Naive thymus-derived CD4-positive, alpha-beta T cell (primary cell): Measurements from ENCODE around the gene TIAM1. TPM values are rescaled to one million over a fixed set of nuclear protein-coding genes. Genes with fewer than 3 reads are reported as not detected.

ENCODE experiments used
- ATAC-seq: fragments of 150-1000 bp; cut with Tn5 transposase; 2 replicates; pipeline ENCODE4 v1.10.0; 2021; ENCODE audit warnings: mild to moderate bottlenecking, moderate library complexity
- CTCF ChIA-PET: fragments of 350-600 bp; sonication (Branson Sonifier 250); formaldehyde crosslinking; loops from one replicate; lab custom pipeline; 2021; ENCODE audit warnings: antibody characterized with exemption; lab: Charles Lee
- POLR2A ChIA-PET: fragments of 350-600 bp; sonication (Branson Sonifier 250); formaldehyde crosslinking; loops from one replicate; lab custom pipeline; 2021; ENCODE audit warnings: antibody characterized with exemption, inconsistent platforms; lab: Charles Lee
- DNase-seq, 9 donors: peaks; one replicate each; pipeline versions ENCODE4 v3.0.0 to v3.0.0-alpha.2; 2020 to 2022; ENCODE audit warnings: mixed read lengths in 1 of 9
- H3K27ac ChIP-seq: one replicate; pipeline ENCODE4 v1.7.0; 2013; ENCODE audit warnings: mild to moderate bottlenecking, low read depth, low read length, moderate library complexity
- H3K27me3 ChIP-seq, 2 donors: one replicate each; pipeline ENCODE4 v1.7.0; 2013; ENCODE audit warnings: low read length in 2 of 2, mild to moderate bottlenecking in 2 of 2, moderate library complexity in 2 of 2; ENCODE audit not compliant: control insufficient read depth in 2 of 2, insufficient read depth in 2 of 2
- H3K36me3 ChIP-seq, 3 experiments: 1 replicate in 2 of 3; 2 replicates in 1 of 3; pipeline ENCODE4 v1.7.0; 2013; ENCODE audit warnings: low read length in 3 of 3, mild to moderate bottlenecking in 3 of 3, moderate library complexity in 1 of 3; ENCODE audit not compliant: insufficient read depth in 3 of 3, control insufficient read depth in 2 of 3
- H3K4me1 ChIP-seq, 2 donors: one replicate each; pipeline ENCODE4 v1.7.0; 2013; ENCODE audit warnings: low read length in 2 of 2, mild to moderate bottlenecking in 2 of 2, moderate library complexity in 1 of 2; ENCODE audit not compliant: control insufficient read depth in 2 of 2, insufficient read depth in 2 of 2
- H3K4me3 ChIP-seq: 2 replicates; pipeline ENCODE4 v1.7.0; 2013; ENCODE audit warnings: mild to moderate bottlenecking, low read length
- H3K9me3 ChIP-seq, 3 experiments: 1 replicate in 2 of 3; 2 replicates in 1 of 3; pipeline ENCODE4 v1.7.0; 2013; ENCODE audit warnings: low read length in 3 of 3; ENCODE audit not compliant: control insufficient read depth in 2 of 3
- H3K27ac Mint-ChIP-seq, 9 donors: one replicate each; pipeline ENCODE4 v1.8.0; 2020 to 2022; ENCODE audit warnings: mixed read lengths in 9 of 9, mild to moderate bottlenecking in 8 of 9, moderate library complexity in 5 of 9, inconsistent platforms in 2 of 9
- H3K27me3 Mint-ChIP-seq, 5 donors: one replicate each; pipeline ENCODE4 v1.8.0; 2021 to 2022; ENCODE audit warnings: mixed read lengths in 5 of 5, mild to moderate bottlenecking in 1 of 5
- H3K36me3 Mint-ChIP-seq, 5 donors: one replicate each; pipeline ENCODE4 v1.8.0; 2020 to 2022; ENCODE audit warnings: mixed read lengths in 5 of 5, mild to moderate bottlenecking in 3 of 5, inconsistent platforms in 1 of 5
- H3K4me1 Mint-ChIP-seq, 7 donors: one replicate each; pipeline ENCODE4 v1.8.0; 2020 to 2022; ENCODE audit warnings: mixed read lengths in 7 of 7, mild to moderate bottlenecking in 3 of 7, inconsistent platforms in 1 of 7
- H3K4me3 Mint-ChIP-seq, 10 donors: one replicate each; pipeline ENCODE4 v1.8.0; 2020 to 2022; ENCODE audit warnings: mild to moderate bottlenecking in 10 of 10, mixed read lengths in 10 of 10, moderate library complexity in 6 of 10, inconsistent platforms in 2 of 10
- H3K9me3 Mint-ChIP-seq, 11 donors: one replicate each; pipeline ENCODE4 v1.8.0; 2020 to 2022; ENCODE audit warnings: mixed read lengths in 11 of 11, mild to moderate bottlenecking in 4 of 11, inconsistent platforms in 1 of 11, moderate library complexity in 1 of 11
- intact Hi-C, 2 donors: fragments of 100-400 bp; cut with micrococcal nuclease; formaldehyde crosslinking; loops; one replicate each; pipeline ENCODE4 v1.15.1; 2023
- polyA plus RNA-seq, 2 donors: library from polyadenylated mRNA; unstranded; fragments of 300-500 nt; fragmentation: Illumina TruSeq; gene quantifications; one replicate each; pipeline ENCODE4 v1.2.3, GENCODE V29; 2021
- total RNA-seq, 6 experiments: library from RNA in 5 of 6; stranded (reverse) in 5 of 6; gene quantifications; 1 replicate in 5 of 6; 2 replicates in 1 of 6; pipeline ENCODE4 v1.2.3 and lab custom pipeline; 2021 to 2026

TIAM1 gene
- total and polyA plus RNA-seq, 7 experiments from 2014 or later: 24.8 to 103 (median 73.9) TPM

- intact Hi-C loops: no loop called here
- POLR2A ChIA-PET: no interaction called here
- Histone ChIP-seq H3K4me3 (no peak overlapping the region), H3K36me3 (no peaks in the 10 kb centered on the region), H3K27ac (no peak overlapping the region), H3K4me1 (no peaks in the 10 kb centered on the region), H3K9me3 (no peaks in the 10 kb centered on the region), H3K27me3 (no peaks in the 10 kb centered on the region)
- no peak overlapping the region for H3K4me3 Mint-ChIP-seq
- no peak for ATAC-seq
- peaks cover 0 to 3% (median 0%) of the 10 kb centered on the region in 7 donors for H3K4me1 Mint-ChIP-seq
- H3K9me3 Mint-ChIP-seq: no peaks in the 10 kb centered on the region
- no peak for DNase-seq
- CTCF ChIA-PET: no interaction called here
- peaks cover 0 to 15% (median 0%) of the 10 kb centered on the region in 5 donors for H3K36me3 Mint-ChIP-seq
- H3K27me3 Mint-ChIP-seq: no peaks in the 10 kb centered on the region
- no peak overlapping the region for H3K27ac Mint-ChIP-seq
Observed at GRCh38 chr21:31255036-31255435, 89.0 kb downstream of the TIAM1 start.

GRCh38 chr21:31254131-31254530, 89.9 kb downstream of the TIAM1 start:
- POLR2A ChIA-PET: no interaction called here
- H3K36me3 Mint-ChIP-seq: peaks cover 0 to 19% (median 0%) of the 10 kb centered on the region in 5 donors
- Histone ChIP-seq H3K4me1 (no peaks in the 10 kb centered on the region), H3K27me3 (no peaks in the 10 kb centered on the region), H3K36me3 (no peaks in the 10 kb centered on the region), H3K4me3 (no peak overlapping the region), H3K9me3 (no peaks in the 10 kb centered on the region), H3K27ac (no peak overlapping the region)
- H3K4me3 Mint-ChIP-seq: no peak overlapping the region
- peaks cover 0 to 5% (median 0%) of the 10 kb centered on the region in 7 donors for H3K4me1 Mint-ChIP-seq
- ATAC-seq: no peak
- no peak overlapping the region for H3K27ac Mint-ChIP-seq
- intact Hi-C loops: no loop called here
- CTCF ChIA-PET: no interaction called here
- H3K9me3 Mint-ChIP-seq: no peaks in the 10 kb centered on the region
- no peaks in the 10 kb centered on the region for H3K27me3 Mint-ChIP-seq
- DNase-seq: no peak

GRCh38 chr21:31253684-31254083, 90.4 kb downstream of the TIAM1 start:
- DNase-seq (no peak), ATAC-seq (no peak)
- Mint-ChIP-seq H3K27ac (no peak overlapping the region), H3K36me3 (peaks cover 0 to 22% (median 0%) of the 10 kb centered on the region in 5 donors), H3K9me3 (no peaks in the 10 kb centered on the region), H3K4me1 (peaks cover 0 to 5% (median 0%) of the 10 kb centered on the region in 7 donors), H3K4me3 (no peak overlapping the region), H3K27me3 (no peaks in the 10 kb centered on the region)
- no peaks in the 10 kb centered on the region for H3K4me1 ChIP-seq
- intact Hi-C loops: no loop called here
- H3K9me3 ChIP-seq: no peaks in the 10 kb centered on the region
- H3K4me3 ChIP-seq: no peak overlapping the region
- ChIA-PET CTCF (no interaction called here), POLR2A (no interaction called here)
- no peak overlapping the region for H3K27ac ChIP-seq
- no peaks in the 10 kb centered on the region for H3K36me3 ChIP-seq
- no peaks in the 10 kb centered on the region for H3K27me3 ChIP-seq

GRCh38 chr21:31252611-31253010, 91.5 kb downstream of the TIAM1 start:
- Mint-ChIP-seq H3K4me1 (peaks cover 0 to 5% (median 0%) of the 10 kb centered on the region in 7 donors), H3K4me3 (no peak overlapping the region), H3K9me3 (no peaks in the 10 kb centered on the region), H3K27me3 (no peaks in the 10 kb centered on the region), H3K27ac (no peak overlapping the region), H3K36me3 (peaks cover 0 to 21% (median 0%) of the 10 kb centered on the region in 5 donors)
- no peak overlapping the region for H3K4me3 ChIP-seq
- intact Hi-C loops: no loop called here
- ATAC-seq (no peak), DNase-seq (no peak)
- H3K4me1 ChIP-seq: no peaks in the 10 kb centered on the region
- ChIA-PET POLR2A (no interaction called here), CTCF (interaction anchor here (0.6 kb wide), 1 partner anchor 327 kb away, joined by 3 read pairs; no protein-coding TSS in a partner anchor)
- no peaks in the 10 kb centered on the region for H3K36me3 ChIP-seq
- no peak overlapping the region for H3K27ac ChIP-seq
- H3K27me3 ChIP-seq: no peaks in the 10 kb centered on the region
- H3K9me3 ChIP-seq: no peaks in the 10 kb centered on the region

GRCh38 chr21:31252091-31252490, 92.0 kb downstream of the TIAM1 start:
- ChIA-PET POLR2A (no interaction called here), CTCF (interaction anchor here (0.6 kb wide), 1 partner anchor 328 kb away, joined by 3 read pairs; no protein-coding TSS in a partner anchor)
- H3K27me3 ChIP-seq: no peaks in the 10 kb centered on the region
- no peak overlapping the region for H3K27ac ChIP-seq
- Mint-ChIP-seq H3K27me3 (no peaks in the 10 kb centered on the region), H3K27ac (no peak overlapping the region), H3K36me3 (peaks cover 0 to 22% (median 0%) of the 10 kb centered on the region in 5 donors), H3K4me1 (peaks cover 0 to 5% (median 0%) of the 10 kb centered on the region in 7 donors), H3K9me3 (no peaks in the 10 kb centered on the region), H3K4me3 (no peak overlapping the region)
- ATAC-seq (no peak), DNase-seq (no peak)
- intact Hi-C loops: no loop called here
- no peaks in the 10 kb centered on the region for H3K4me1 ChIP-seq
- no peaks in the 10 kb centered on the region for H3K9me3 ChIP-seq
- no peaks in the 10 kb centered on the region for H3K36me3 ChIP-seq
- H3K4me3 ChIP-seq: no peak overlapping the region

- CTCF ChIA-PET: no interaction called here
- no peak for ATAC-seq
Observed at GRCh38 chr21:31251686-31252085, 92.4 kb downstream of the TIAM1 start.

GRCh38 chr21:31248598-31248997, 95.5 kb downstream of the TIAM1 start:
- ATAC-seq (no peak), DNase-seq (no peak)
- Histone ChIP-seq H3K4me1 (no peaks in the 10 kb centered on the region), H3K4me3 (no peak overlapping the region), H3K36me3 (no peaks in the 10 kb centered on the region), H3K9me3 (no peaks in the 10 kb centered on the region), H3K27ac (no peak overlapping the region), H3K27me3 (no peaks in the 10 kb centered on the region)
- peaks cover 0 to 6% (median 0%) of the 10 kb centered on the region in 7 donors for H3K4me1 Mint-ChIP-seq
- ChIA-PET POLR2A (no interaction called here), CTCF (no interaction called here)
- H3K27me3 Mint-ChIP-seq: no peaks in the 10 kb centered on the region
- intact Hi-C loops: no loop called here
- H3K4me3 Mint-ChIP-seq: no peak overlapping the region
- H3K27ac Mint-ChIP-seq: no peak overlapping the region
- H3K36me3 Mint-ChIP-seq: peaks cover 0 to 46% (median 12%) of the 10 kb centered on the region in 5 donors
- H3K9me3 Mint-ChIP-seq: peaks cover 0 to 11% (median 8%) of the 10 kb centered on the region in 11 donors

More at GRCh38 chr21:31251686-31252085, 92.4 kb downstream of the TIAM1 start:
- intact Hi-C loops: no loop called here
- Mint-ChIP-seq H3K4me1 (peaks cover 0 to 5% (median 0%) of the 10 kb centered on the region in 7 donors), H3K9me3 (no peaks in the 10 kb centered on the region), H3K27me3 (no peaks in the 10 kb centered on the region), H3K36me3 (peaks cover 0 to 25% (median 0%) of the 10 kb centered on the region in 5 donors), H3K27ac (no peak overlapping the region), H3K4me3 (no peak overlapping the region)
- H3K36me3 ChIP-seq: no peaks in the 10 kb centered on the region
- no peaks in the 10 kb centered on the region for H3K9me3 ChIP-seq
- no peak overlapping the region for H3K27ac ChIP-seq
- no peaks in the 10 kb centered on the region for H3K4me1 ChIP-seq
- no peak for DNase-seq
- no peaks in the 10 kb centered on the region for H3K27me3 ChIP-seq
- no peak overlapping the region for H3K4me3 ChIP-seq
- POLR2A ChIA-PET: no interaction called here
